Stimulated activated naive CD8-positive, alpha-beta T cell treated with anti-CD3 and anti-CD28 coated beads, Interleukin-15, Interleukin-2, amounts not matched to agents 100 U/mL and 50 U/mL, for 24 hours (primary cell): ENCODE results near the gene MZT2A.
"Not testable (repeated sequence)": the region's sequence is repeated elsewhere in the genome, so short reads cannot be mapped to it uniquely, and the experiment has no call there.

Experiments used
- ATAC-seq: fragments of 150-1000 bp; cut with Tn5 transposase; one replicate; pipeline ENCODE4 v1.10.0; 2021
- DNase-seq: peaks from one replicate; pipeline ENCODE4 v3.0.0; 2021

Gene MZT2A

GRCh38 chr2:131492418-131493198, 411 bp upstream of the MZT2A start:
- peak; percentile 84 for ATAC-seq
- DNase-seq, result peak; percentile 97

GRCh38 chr2:131491469-131491836, 744 bp downstream of the MZT2A start:
- DNase-seq, result peak; percentile 27
- not testable (repeated sequence) for ATAC-seq

GRCh38 chr2:131490616-131491468, 1.4 kb downstream of the MZT2A start:
- DNase-seq, result peak; percentile 32
- not testable (repeated sequence) for ATAC-seq

- no peak for DNase-seq
Measured at GRCh38 chr2:131488306-131489205, 3.6 kb downstream of the MZT2A start.

GRCh38 chr2:131486201-131486902, 5.8 kb downstream of the MZT2A start:
- ATAC-seq, DNase-seq: not testable (repeated sequence)

More at GRCh38 chr2:131488306-131489205, 3.6 kb downstream of the MZT2A start:
- ATAC-seq, result no peak

GRCh38 chr2:131484906-131485460, 7.2 kb downstream of the MZT2A start:
- not testable (repeated sequence) for ATAC-seq, DNase-seq

GRCh38 chr2:131483981-131484820, 8.0 kb downstream of the MZT2A start:
- DNase-seq, ATAC-seq: not testable (repeated sequence)

GRCh38 chr2:131482506-131483155, 9.6 kb downstream of the MZT2A start:
- DNase-seq, ATAC-seq: not testable (repeated sequence)

- not testable (repeated sequence) for DNase-seq, ATAC-seq
Measured at GRCh38 chr2:131480351-131480750, 11.8 kb downstream of the MZT2A start.

GRCh38 chr2:131478850-131479461, 13.2 kb downstream of the MZT2A start:
- ATAC-seq, result peak; percentile 42
- not testable (repeated sequence) for DNase-seq

GRCh38 chr2:131478074-131478849, 13.9 kb downstream of the MZT2A start:
- not testable (repeated sequence) for ATAC-seq, DNase-seq

- DNase-seq, ATAC-seq: not testable (repeated sequence)
Measured at GRCh38 chr2:131477227-131477626, 15.0 kb downstream of the MZT2A start.

GRCh38 chr2:131476363-131476762, 15.8 kb downstream of the MZT2A start:
- not testable (repeated sequence) for DNase-seq, ATAC-seq

GRCh38 chr2:131475831-131476230, 16.4 kb downstream of the MZT2A start, which contains the start of gene TUBA3D:
TSS of gene TUBA3D (plus strand) at chr2:131476119. CDS start at chr2:131476200, 81 bp downstream.
- no peak for DNase-seq
- no peak for ATAC-seq

- DNase-seq, ATAC-seq: not testable (repeated sequence)
Measured at GRCh38 chr2:131473266-131473665, 18.9 kb downstream of the MZT2A start.

- not testable (repeated sequence) for ATAC-seq
Measured at GRCh38 chr2:131471624-131472023, 20.6 kb downstream of the MZT2A start.

GRCh38 chr2:131470944-131471343, 21.3 kb downstream of the MZT2A start:
- not testable (repeated sequence) for ATAC-seq, DNase-seq

More at GRCh38 chr2:131471624-131472023, 20.6 kb downstream of the MZT2A start:
- not testable (repeated sequence) for DNase-seq

GRCh38 chr2:131467722-131468121, 24.5 kb downstream of the MZT2A start:
- not testable (repeated sequence) for ATAC-seq, DNase-seq
